Trophoblast cell (in vitro differentiated cells and primary cell): ENCODE results near the gene BSPRY.

ENCODE experiments used
- DNase-seq, 2 donors: peaks; one replicate each; pipeline ENCODE4 v3.0.0-alpha.2; 2016
- H2AFZ ChIP-seq: 2 replicates; pipeline ENCODE4 v1.6.1; 2013; ENCODE audit warnings: low read length, moderate library complexity, mild to moderate bottlenecking; ENCODE audit not compliant: insufficient read depth, poor library complexity
- H2AK5ac ChIP-seq: 2 replicates; pipeline ENCODE4 v1.6.1; 2013; ENCODE audit warnings: mild to moderate bottlenecking, low read length
- H2BK120ac ChIP-seq: 2 replicates; pipeline ENCODE4 v1.6.1; 2013; ENCODE audit warnings: low read length, mild to moderate bottlenecking, moderate library complexity; ENCODE audit not compliant: insufficient read depth, poor library complexity
- H2BK12ac ChIP-seq: 2 replicates; pipeline ENCODE4 v1.6.1; 2013; ENCODE audit warnings: mild to moderate bottlenecking, low read length, moderate library complexity
- H2BK5ac ChIP-seq: 2 replicates; pipeline ENCODE4 v1.6.1; 2013; ENCODE audit warnings: low read length, low read depth, moderate library complexity, mild to moderate bottlenecking; ENCODE audit not compliant: poor library complexity
- H3K14ac ChIP-seq: 2 replicates; pipeline ENCODE4 v1.6.1; 2013; ENCODE audit warnings: mild to moderate bottlenecking, low read length
- H3K18ac ChIP-seq: 2 replicates; pipeline ENCODE4 v1.6.1; 2013; ENCODE audit warnings: mild to moderate bottlenecking, low read length
- H3K23ac ChIP-seq: 2 replicates; pipeline ENCODE4 v1.6.1; 2013; ENCODE audit warnings: low read length
- H3K27ac ChIP-seq: 2 replicates; pipeline ENCODE4 v1.5.1; 2013; ENCODE audit warnings: low read depth, mild to moderate bottlenecking, inconsistent platforms, low read length, moderate library complexity
- H3K27me3 ChIP-seq: 2 replicates; pipeline ENCODE4 v1.6.1; 2013; ENCODE audit warnings: inconsistent platforms, mild to moderate bottlenecking, low read length, moderate library complexity; ENCODE audit not compliant: insufficient read depth
- H3K36me3 ChIP-seq, 2 experiments: 1 replicate in 1 of 2; 2 replicates in 1 of 2; pipeline ENCODE4 v1.6.1; 2013; ENCODE audit warnings: low read length in 2 of 2, mild to moderate bottlenecking in 2 of 2, moderate library complexity in 1 of 2; ENCODE audit not compliant: insufficient read depth in 2 of 2, control insufficient read depth in 1 of 2
- H3K4ac ChIP-seq: 2 replicates; pipeline ENCODE4 v1.6.1; 2013; ENCODE audit warnings: low read depth, mild to moderate bottlenecking, low read length, moderate library complexity
- H3K4me1 ChIP-seq, 2 experiments: 1 replicate in 1 of 2; 2 replicates in 1 of 2; pipeline ENCODE4 v1.6.1; 2013; ENCODE audit warnings: low read length in 2 of 2, mild to moderate bottlenecking in 2 of 2, moderate library complexity in 1 of 2; ENCODE audit not compliant: insufficient read depth in 2 of 2, control insufficient read depth in 1 of 2
- H3K4me2 ChIP-seq: 2 replicates; pipeline ENCODE4 v1.6.1; 2013; ENCODE audit warnings: inconsistent platforms, mild to moderate bottlenecking, low read length, moderate library complexity
- H3K4me3 ChIP-seq: 2 replicates; pipeline ENCODE4 v1.5.1; 2013; ENCODE audit warnings: mild to moderate bottlenecking, low read depth, low read length, inconsistent platforms
- H3K79me1 ChIP-seq: one replicate; pipeline ENCODE4 v1.6.1; 2013; ENCODE audit warnings: low read length
- H3K79me2 ChIP-seq: 2 replicates; pipeline ENCODE4 v1.6.1; 2013; ENCODE audit warnings: low read length, mild to moderate bottlenecking; ENCODE audit not compliant: control insufficient read depth, insufficient read depth, poor library complexity
- H3K9ac ChIP-seq: 2 replicates; pipeline ENCODE4 v1.6.1; 2013; ENCODE audit warnings: mild to moderate bottlenecking, low read length
- H3K9me3 ChIP-seq: 2 replicates; pipeline ENCODE4 v1.6.1; 2013; ENCODE audit warnings: low read depth, mild to moderate bottlenecking, control low read depth, inconsistent platforms, low read length; ENCODE audit not compliant: insufficient read depth
- H4K12ac ChIP-seq: 2 replicates; pipeline ENCODE4 v1.6.1; 2013; ENCODE audit warnings: low read depth, mild to moderate bottlenecking, low read length, moderate library complexity
- H4K8ac ChIP-seq: 2 replicates; pipeline ENCODE4 v1.6.1; 2013; ENCODE audit warnings: low read depth, mild to moderate bottlenecking, low read length, moderate library complexity
- H4K91ac ChIP-seq: one replicate; pipeline ENCODE4 v1.6.1; 2013; ENCODE audit warnings: low read depth, mild to moderate bottlenecking, low read length, moderate library complexity
- WGBS: extraction: QIAGEN DNeasy Blood & Tissue Kit; methylation state at CpG from one replicate; pipeline ENCODE4 v1.1.7; 2013; ENCODE audit warnings: missing lambda C conversion rate; ENCODE audit not compliant: insufficient read length, insufficient coverage; ENCODE audit errors: extremely low coverage; 5-methylcytosine and 5-hydroxymethylcytosine counted together

Gene BSPRY

DNA sequence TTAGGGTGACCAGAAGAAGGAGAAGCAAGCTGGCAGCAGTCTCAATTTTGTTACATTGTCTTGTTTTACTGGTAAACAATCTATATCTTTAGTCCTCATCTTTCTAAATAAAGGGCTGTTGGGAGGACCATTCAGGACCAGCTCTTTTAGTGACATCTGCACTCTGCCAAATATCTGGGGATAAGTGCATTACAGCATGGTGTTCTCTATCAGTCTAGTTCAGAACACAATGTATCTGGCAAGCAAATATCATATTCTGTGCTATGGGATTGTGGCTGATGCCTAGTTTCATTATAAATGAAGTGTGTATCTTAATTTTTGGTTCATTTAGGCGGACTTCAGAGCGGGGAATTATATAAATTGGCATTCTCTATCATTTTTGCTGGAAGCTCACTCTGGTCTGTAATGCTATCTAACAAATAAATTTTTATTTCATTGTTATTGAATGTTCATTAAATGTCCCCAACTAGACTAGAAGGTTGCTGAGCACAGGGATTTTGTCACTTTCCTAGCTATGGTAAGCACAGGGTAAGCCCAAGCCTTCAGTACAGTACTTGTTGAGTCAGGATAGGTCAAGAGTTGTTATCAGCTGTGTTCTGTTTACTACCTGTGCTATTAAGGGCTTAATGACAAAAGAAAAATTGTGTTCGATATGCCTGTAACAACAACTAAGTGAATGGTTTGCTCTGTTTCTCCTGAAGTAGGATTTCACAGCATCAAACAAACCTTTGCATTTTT lies 21.1 kb upstream of the BSPRY start:
- Histone ChIP-seq H2AK5ac (no peak overlapping the region), H3K23ac (no peak overlapping the region), H3K4me1 (no peaks in the 10 kb centered on the region), H4K12ac (no peak overlapping the region), H3K9me3 (no peaks in the 10 kb centered on the region), H2AFZ (no peak overlapping the region), H3K9ac (no peak overlapping the region), H4K8ac (no peak overlapping the region), H2BK12ac (no peak overlapping the region), H3K4me2 (no peak overlapping the region), H3K79me2 (no peaks in the 10 kb centered on the region), H3K27ac (no peak overlapping the region), H2BK120ac (no peak overlapping the region), H2BK5ac (no peak overlapping the region), H3K18ac (no peak overlapping the region), H3K79me1 (no peaks in the 10 kb centered on the region), H3K4me3 (no peak overlapping the region), H3K14ac (no peak overlapping the region), H3K36me3 (no peaks in the 10 kb centered on the region), H3K27me3 (no peaks in the 10 kb centered on the region), H4K91ac (no peak overlapping the region), H3K4ac (no peak overlapping the region)
- no CpG with 5 or more reads among the region's 3 CpGs for WGBS
- DNase-seq: no peak

DNA sequence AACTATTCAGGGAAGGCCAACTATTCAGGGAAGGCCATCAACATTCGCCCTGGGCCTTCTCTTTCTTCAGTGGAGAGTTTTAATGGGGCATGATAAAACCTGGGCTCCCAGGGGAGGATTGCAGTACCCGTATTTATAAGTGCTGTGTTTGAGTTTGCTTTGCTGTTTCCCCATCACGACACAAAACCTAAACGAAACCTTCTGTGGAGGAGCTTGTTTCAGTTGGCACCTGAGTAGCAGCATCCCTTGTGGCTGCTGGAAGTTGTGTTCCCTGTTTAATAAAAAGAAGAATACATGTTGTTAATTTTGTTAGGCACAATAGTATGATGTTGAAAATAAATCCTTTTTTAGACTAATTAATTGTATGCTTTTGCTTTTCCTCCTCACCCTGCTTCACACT lies 17.6 kb upstream of the BSPRY start:
- no peak overlapping the region for H3K4me2 ChIP-seq
- H3K27ac ChIP-seq: no peak overlapping the region
- H2BK5ac ChIP-seq: no peak overlapping the region
- H3K36me3 ChIP-seq: no peaks in the 10 kb centered on the region
- H3K14ac ChIP-seq: no peak overlapping the region
- H3K9me3 ChIP-seq: no peaks in the 10 kb centered on the region
- no peaks in the 10 kb centered on the region for H3K79me1 ChIP-seq
- DNase-seq: no peak
- no peak overlapping the region for H3K18ac ChIP-seq
- no peaks in the 10 kb centered on the region for H3K79me2 ChIP-seq
- H3K4me3 ChIP-seq: no peak overlapping the region
- no peak overlapping the region for H2BK120ac ChIP-seq
- no peaks in the 10 kb centered on the region for H3K27me3 ChIP-seq
- H3K4ac ChIP-seq: no peak overlapping the region
- H4K91ac ChIP-seq: no peak overlapping the region
- no peak overlapping the region for H2BK12ac ChIP-seq
- H4K12ac ChIP-seq: no peak overlapping the region
- H2AK5ac ChIP-seq: no peak overlapping the region
- H4K8ac ChIP-seq: no peak overlapping the region
- no peak overlapping the region for H2AFZ ChIP-seq
- no CpG with 5 or more reads among the region's 4 CpGs for WGBS
- H3K23ac ChIP-seq: no peak overlapping the region
- H3K4me1 ChIP-seq: no peaks in the 10 kb centered on the region
- no peak overlapping the region for H3K9ac ChIP-seq

DNA sequence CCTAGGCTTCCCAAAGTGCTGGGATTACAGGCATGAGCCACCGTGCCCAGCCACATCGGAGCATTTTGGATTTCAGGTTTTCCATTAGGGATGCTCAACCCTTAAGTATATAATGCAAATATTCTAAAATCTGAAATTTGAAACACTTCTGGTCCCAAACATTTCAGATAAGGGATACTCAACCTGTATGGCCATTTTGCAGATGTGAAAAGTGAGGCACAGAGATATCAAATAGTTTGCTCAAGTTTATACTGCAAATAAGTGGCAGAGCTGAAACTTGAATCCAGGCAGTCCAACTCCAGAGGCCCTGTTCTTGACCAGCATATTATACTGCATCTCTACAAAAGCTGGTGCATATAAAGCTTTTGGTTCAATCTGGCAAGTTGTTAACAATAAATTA lies 11.6 kb upstream of the BSPRY start:
- WGBS: no CpG with 5 or more reads among the region's 2 CpGs
- Histone ChIP-seq H4K12ac (no peak overlapping the region), H3K4me1 (no peaks in the 10 kb centered on the region), H3K27me3 (no peaks in the 10 kb centered on the region), H3K9ac (no peak overlapping the region), H2BK120ac (no peak overlapping the region), H3K4me2 (no peak overlapping the region), H3K36me3 (no peaks in the 10 kb centered on the region), H4K91ac (no peak overlapping the region), H3K23ac (no peak overlapping the region), H3K14ac (no peak overlapping the region), H3K4ac (no peak overlapping the region), H2BK5ac (no peak overlapping the region), H2AK5ac (no peak overlapping the region), H3K79me1 (no peaks in the 10 kb centered on the region), H3K18ac (no peak overlapping the region), H2AFZ (no peak overlapping the region), H3K9me3 (no peaks in the 10 kb centered on the region), H2BK12ac (no peak overlapping the region), H4K8ac (no peak overlapping the region), H3K27ac (no peak overlapping the region), H3K79me2 (no peaks in the 10 kb centered on the region), H3K4me3 (no peak overlapping the region)
- no peak for DNase-seq

- peak; percentile 80 to 89 for DNase-seq
- no peak within 1 kb of the TSS for H4K12ac ChIP-seq
- H2BK12ac ChIP-seq: no peak within 1 kb of the TSS
- peak within 1 kb of the TSS; percentile 30 for H4K91ac ChIP-seq
- no peaks in the 10 kb centered on the region for H3K36me3 ChIP-seq
- peak within 1 kb of the TSS; percentile 71 for H3K9ac ChIP-seq
- no peak within 1 kb of the TSS for H3K23ac ChIP-seq
- no peaks in the 10 kb centered on the region for H3K79me1 ChIP-seq
- H3K9me3 ChIP-seq: no peaks in the 10 kb centered on the region
- H2AK5ac ChIP-seq: no peak within 1 kb of the TSS
- peak within 1 kb of the TSS; percentile 84 for H2AFZ ChIP-seq
- H3K18ac ChIP-seq: peak within 1 kb of the TSS; percentile 40
- peak within 1 kb of the TSS; percentile 82 for H3K4me3 ChIP-seq
- no CpG with 5 or more reads among the region's 46 CpGs for WGBS
- no peaks in the 10 kb centered on the region for H3K79me2 ChIP-seq
- no peak within 1 kb of the TSS for H3K27ac ChIP-seq
- no peak within 1 kb of the TSS for H2BK120ac ChIP-seq
- H3K4ac ChIP-seq: no peak within 1 kb of the TSS
- H3K27me3 ChIP-seq: no peaks in the 10 kb centered on the region
- peak within 1 kb of the TSS; percentile 81 for H4K8ac ChIP-seq
- H2BK5ac ChIP-seq: no peak within 1 kb of the TSS
- H3K4me2 ChIP-seq: peak within 1 kb of the TSS; percentile 78
- H3K4me1 ChIP-seq: no peaks in the 10 kb centered on the region
- H3K14ac ChIP-seq: no peak within 1 kb of the TSS
These were observed 9.2 kb upstream of the BSPRY start, which contains the start of gene WDR31 for GRCh38 chr9:113340011-113340699. TSS of gene WDR31 (minus strand) at chr9:113340275. CDS start at chr9:113332022, 8,253 bp downstream.
